22Rv1 (cell line): ENCODE data around the gene ARHGAP45.

Experiments
- CTCF ChIP-seq: fragments of 450-650 bp; IDR thresholded peaks from 2 replicates; pipeline ENCODE4 v1.5.1; 2017; ENCODE audit warnings: mild to moderate bottlenecking
- ZFX ChIP-seq: fragments of 450-650 bp; IDR thresholded peaks from 2 replicates; pipeline ENCODE4 v1.6.1; 2017; ENCODE audit warnings: antibody characterized with exemption, borderline replicate concordance

- TF ChIP-seq CTCF (no peak), ZFX (no peak)
These were observed 17.9 kb upstream of the ARHGAP45 start for GRCh38 chr19:1049106-1049505.
